Coronary artery (tissue), 2 donors: Measurements from ENCODE around the gene F10.

ENCODE experiments used
- DNase-seq: peaks from one replicate; pipeline ENCODE4 v3.0.0-alpha.2; 2017; ENCODE audit warnings: low spot score
- H3K27ac ChIP-seq, 2 donors: fragments of 200-600 bp; sonication (generic); one replicate each; pipeline ENCODE4 v1.5.1; 2016 to 2019
- H3K4me3 ChIP-seq: fragments of 200-600 bp; sonication (generic); 2 replicates; pipeline ENCODE4 v1.5.1; 2016; ENCODE audit warnings: mild to moderate bottlenecking, moderate library complexity
- TF ChIP-seq, protein P1 (sequence below): fragments of 200-600 bp; sonication (generic); IDR thresholded peaks from one replicate; pipeline ENCODE4 v1.5.1; 2019; ENCODE audit warnings: antibody characterized with exemption

F10 gene

DNA sequence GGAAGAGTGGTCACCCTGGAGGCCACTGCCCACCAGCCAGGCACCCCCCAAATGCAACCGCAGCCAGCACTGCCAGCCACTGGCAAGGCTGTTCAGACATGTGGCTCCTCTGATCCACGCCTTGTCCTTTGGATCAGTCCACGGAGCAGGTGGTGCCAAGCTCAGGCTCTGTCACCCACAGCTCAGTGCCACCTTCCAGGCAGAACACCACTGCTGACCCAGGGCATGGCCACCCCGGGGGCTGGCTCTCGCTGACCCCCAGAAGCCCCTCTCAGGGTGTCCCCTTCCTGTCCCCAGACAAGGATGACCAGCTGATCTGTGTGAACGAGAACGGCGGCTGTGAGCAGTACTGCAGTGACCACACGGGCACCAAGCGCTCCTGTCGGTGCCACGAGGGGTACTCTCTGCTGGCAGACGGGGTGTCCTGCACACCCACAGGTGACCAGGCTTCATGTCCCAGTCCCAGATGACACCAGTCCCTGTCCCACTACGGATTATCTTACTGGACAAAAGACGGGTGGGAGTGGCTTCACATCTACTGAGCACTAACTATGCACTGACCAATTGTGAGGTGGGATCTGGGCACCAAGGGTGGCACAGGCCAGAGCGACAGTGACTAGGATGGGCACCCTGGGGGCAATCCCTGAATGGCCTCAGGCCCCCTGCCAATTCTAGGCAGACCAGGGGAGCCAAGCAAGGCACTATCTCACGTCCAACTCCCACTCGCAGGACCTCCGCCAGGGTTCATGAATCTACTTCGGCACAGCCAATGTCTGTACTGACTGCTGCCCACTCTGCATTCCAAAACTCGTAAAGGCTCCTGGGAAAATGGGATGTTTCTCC is 7.0 kb upstream of the F10 start:
- peak; percentile 64 for DNase-seq
- TF ChIP-seq, protein P1, sequence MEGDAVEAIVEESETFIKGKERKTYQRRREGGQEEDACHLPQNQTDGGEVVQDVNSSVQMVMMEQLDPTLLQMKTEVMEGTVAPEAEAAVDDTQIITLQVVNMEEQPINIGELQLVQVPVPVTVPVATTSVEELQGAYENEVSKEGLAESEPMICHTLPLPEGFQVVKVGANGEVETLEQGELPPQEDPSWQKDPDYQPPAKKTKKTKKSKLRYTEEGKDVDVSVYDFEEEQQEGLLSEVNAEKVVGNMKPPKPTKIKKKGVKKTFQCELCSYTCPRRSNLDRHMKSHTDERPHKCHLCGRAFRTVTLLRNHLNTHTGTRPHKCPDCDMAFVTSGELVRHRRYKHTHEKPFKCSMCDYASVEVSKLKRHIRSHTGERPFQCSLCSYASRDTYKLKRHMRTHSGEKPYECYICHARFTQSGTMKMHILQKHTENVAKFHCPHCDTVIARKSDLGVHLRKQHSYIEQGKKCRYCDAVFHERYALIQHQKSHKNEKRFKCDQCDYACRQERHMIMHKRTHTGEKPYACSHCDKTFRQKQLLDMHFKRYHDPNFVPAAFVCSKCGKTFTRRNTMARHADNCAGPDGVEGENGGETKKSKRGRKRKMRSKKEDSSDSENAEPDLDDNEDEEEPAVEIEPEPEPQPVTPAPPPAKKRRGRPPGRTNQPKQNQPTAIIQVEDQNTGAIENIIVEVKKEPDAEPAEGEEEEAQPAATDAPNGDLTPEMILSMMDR: no peak
- Histone ChIP-seq H3K27ac (no peak overlapping the region), H3K4me3 (no peak overlapping the region)

DNA sequence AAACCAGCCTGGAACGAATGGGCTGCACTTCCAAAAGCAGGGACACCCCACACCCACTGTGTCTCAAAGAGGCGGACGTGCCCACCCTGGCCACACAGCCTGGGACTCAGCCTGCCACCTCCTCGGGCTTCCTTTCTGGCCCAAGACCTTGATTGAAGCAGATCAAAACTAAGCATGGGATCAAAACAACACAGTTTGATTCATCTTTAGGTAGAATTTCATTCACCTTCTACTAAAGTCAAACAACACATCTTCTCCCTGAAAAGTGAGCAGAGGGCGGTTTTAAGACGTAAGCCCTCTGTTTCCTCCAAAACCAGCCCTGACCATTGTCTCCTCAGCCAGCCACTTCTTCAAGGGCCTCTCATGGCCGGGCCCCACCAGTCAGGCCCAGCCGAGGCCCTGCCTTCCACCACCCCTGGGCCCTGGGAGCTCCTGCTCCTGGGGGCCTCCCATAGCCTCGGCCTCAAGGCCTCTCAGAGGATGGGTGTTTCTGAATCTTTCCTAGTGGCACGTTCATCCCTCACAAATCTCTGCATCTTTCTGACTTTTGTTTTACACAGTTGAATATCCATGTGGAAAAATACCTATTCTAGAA is 6.3 kb upstream of the F10 start:
- DNase-seq: peak; percentile 43

DNA sequence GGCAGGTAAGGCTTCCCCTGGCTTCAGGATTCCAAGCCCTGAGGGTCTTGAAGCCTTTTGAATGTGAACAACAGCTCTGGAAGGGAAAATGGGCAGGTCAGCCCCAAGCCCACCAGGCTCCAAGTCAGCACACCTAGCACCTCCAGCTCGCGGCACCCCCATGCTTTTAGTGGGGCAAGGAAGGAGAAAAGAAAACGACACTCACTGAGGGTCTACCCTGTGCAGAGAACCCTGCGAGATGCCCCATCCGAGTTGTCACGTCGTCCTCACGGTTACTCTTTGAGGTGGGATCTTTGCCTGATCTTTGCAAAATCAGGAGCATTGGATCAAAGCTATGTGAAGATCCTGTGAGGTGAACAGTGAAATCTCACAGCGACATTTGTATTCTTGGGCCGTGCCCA is 5.7 kb upstream of the F10 start:
- H3K27ac ChIP-seq: no peak overlapping the region
- TF ChIP-seq, protein P1: no peak
- peak; percentile 49 for DNase-seq
- no peak overlapping the region for H3K4me3 ChIP-seq

More for the DNA sequence above, 6.3 kb upstream of the F10 start:
- Histone ChIP-seq H3K4me3 (no peak overlapping the region), H3K27ac (no peak overlapping the region)
- TF ChIP-seq, protein P1: no peak

DNA sequence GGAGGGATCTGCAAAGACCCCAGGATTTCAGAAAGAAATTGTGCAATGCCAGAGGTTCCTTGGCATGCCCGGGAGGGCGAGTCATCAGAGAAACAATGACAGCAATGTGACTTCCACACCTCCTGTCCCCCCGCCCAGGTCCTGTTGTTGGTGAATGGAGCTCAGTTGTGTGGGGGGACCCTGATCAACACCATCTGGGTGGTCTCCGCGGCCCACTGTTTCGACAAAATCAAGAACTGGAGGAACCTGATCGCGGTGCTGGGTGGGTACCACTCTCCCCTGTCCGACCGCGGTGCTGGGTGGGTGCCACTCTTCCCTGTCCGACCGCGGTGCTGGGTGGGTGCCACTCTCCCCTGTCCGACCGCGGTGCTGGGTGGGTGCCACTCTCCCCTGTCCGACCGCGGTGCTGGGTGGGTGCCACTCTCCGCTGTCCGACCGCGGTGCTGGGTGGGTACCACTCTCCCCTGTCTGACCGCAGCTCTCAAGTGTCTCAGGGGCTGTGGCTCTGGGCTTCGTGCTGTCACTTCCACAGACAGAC is 5.2 kb upstream of the F10 start:
- DNase-seq: no peak
- TF ChIP-seq, protein P1: no peak
- Histone ChIP-seq H3K4me3 (no peak overlapping the region), H3K27ac (no peak overlapping the region)

DNA sequence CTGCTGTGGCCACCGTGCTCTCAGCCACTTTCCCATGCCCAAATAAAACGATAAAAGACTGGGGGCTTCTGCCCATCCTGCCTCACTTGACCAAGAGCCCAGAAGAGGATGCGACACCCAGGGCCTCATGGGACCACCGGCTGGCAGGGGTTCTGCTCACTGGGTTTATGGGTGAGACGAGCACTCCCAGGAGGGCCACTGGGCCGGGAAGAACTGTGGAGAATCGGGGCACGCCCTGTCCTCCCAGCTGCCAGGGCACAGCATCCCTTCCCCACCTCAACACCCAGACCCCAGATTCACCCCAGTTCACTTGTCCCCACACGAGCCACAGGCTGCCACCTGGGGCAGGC is 4.7 kb upstream of the F10 start:
- Histone ChIP-seq H3K4me3 (no peak overlapping the region), H3K27ac (no peak overlapping the region)
- TF ChIP-seq, protein P1: no peak
- DNase-seq: peak; percentile 45

DNA sequence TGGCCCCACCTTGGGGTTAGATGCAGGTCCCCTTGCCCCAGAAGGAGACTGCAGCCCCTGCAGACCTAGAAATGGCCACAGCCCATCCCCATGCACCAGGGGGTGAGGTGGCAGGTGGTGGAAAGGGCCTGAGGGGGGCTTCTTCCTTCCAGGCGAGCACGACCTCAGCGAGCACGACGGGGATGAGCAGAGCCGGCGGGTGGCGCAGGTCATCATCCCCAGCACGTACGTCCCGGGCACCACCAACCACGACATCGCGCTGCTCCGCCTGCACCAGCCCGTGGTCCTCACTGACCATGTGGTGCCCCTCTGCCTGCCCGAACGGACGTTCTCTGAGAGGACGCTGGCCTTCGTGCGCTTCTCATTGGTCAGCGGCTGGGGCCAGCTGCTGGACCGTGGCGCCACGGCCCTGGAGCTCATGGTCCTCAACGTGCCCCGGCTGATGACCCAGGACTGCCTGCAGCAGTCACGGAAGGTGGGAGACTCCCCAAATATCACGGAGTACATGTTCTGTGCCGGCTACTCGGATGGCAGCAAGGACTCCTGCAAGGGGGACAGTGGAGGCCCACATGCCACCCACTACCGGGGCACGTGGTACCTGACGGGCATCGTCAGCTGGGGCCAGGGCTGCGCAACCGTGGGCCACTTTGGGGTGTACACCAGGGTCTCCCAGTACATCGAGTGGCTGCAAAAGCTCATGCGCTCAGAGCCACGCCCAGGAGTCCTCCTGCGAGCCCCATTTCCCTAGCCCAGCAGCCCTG is 4.2 kb upstream of the F10 start:
- DNase-seq: peak; percentile 47
- Histone ChIP-seq H3K27ac (no peak overlapping the region), H3K4me3 (no peak overlapping the region)
- TF ChIP-seq, protein P1: no peak
